ENCODE data around the gene RUNX1. TPM values are rescaled to one million over a fixed set of nuclear protein-coding genes. Genes with fewer than 3 reads are reported as not detected.

Gene RUNX1
- total RNA-seq, 2 donors from 2014 or later = 4.9 to 12.5 TPM

DNA sequence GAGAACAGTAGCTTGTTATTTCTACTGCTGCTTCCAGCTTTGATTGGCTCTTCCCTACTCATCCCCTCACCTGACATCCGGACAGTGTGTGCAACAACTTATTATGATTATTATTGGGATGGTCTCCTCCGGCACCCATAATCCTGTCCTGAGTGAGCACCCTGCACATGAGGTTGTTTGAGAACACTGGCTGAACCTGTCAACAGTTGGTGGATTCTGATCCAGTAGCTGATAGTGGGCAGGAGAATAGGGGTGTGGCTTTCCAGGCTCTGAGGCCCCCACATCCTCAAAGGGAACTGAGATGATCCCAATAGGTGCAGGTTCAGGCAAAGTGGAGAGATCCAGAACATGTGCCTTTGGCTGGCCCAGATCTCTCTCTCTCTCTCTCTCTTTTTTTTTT, 60.5 kb downstream of the RUNX1 start:
- Histone ChIP-seq H3K27ac (no peak overlapping the region), H3K4me1 (no peaks in the 10 kb centered on the region), H3K4me3 (no peak overlapping the region), H3K27me3 (no peaks in the 10 kb centered on the region), H3K36me3 (replicated peaks in 1 of 2; ENCODE audit: insufficient read depth in 1 of 2, low read depth in 2 of 2) (no peaks in the 10 kb centered on the region), H3K9me3 (no peaks in the 10 kb centered on the region)
- no peak for TF ChIP-seq POLR2A (IDR thresholded peaks at IDR 0.05)
- TF ChIP-seq, protein P1, sequence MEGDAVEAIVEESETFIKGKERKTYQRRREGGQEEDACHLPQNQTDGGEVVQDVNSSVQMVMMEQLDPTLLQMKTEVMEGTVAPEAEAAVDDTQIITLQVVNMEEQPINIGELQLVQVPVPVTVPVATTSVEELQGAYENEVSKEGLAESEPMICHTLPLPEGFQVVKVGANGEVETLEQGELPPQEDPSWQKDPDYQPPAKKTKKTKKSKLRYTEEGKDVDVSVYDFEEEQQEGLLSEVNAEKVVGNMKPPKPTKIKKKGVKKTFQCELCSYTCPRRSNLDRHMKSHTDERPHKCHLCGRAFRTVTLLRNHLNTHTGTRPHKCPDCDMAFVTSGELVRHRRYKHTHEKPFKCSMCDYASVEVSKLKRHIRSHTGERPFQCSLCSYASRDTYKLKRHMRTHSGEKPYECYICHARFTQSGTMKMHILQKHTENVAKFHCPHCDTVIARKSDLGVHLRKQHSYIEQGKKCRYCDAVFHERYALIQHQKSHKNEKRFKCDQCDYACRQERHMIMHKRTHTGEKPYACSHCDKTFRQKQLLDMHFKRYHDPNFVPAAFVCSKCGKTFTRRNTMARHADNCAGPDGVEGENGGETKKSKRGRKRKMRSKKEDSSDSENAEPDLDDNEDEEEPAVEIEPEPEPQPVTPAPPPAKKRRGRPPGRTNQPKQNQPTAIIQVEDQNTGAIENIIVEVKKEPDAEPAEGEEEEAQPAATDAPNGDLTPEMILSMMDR (IDR thresholded peaks at IDR 0.05) = no peak
- intact Hi-C loops (cut with DNase I) = no loop called here
- WGBS, 2 donors = 66 to 75% methylated on average over 2 of the region's 2 CpGs
- DNase-seq = no peak
- ATAC-seq = no peak

DNA sequence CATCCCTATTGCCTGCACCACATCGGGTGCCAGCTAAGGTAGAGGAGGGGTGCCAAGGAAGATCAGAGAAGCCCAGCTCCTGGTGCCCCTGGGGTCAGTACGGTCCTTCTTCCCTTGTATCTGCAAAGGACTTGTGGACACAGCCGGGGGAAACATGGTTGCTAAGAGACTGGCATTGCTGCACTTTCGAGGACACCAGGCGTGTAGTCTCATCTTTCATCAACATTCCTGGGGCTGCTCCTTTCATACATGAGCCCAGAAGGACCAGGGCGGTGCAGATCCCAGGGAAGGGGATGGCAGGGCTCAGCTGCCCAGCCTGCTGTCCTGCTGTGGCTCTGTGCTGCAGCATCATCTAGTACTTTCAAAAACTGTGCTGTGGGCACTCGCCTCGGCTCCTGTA, 61.0 kb downstream of the RUNX1 start:
- no peak for ATAC-seq

DNA sequence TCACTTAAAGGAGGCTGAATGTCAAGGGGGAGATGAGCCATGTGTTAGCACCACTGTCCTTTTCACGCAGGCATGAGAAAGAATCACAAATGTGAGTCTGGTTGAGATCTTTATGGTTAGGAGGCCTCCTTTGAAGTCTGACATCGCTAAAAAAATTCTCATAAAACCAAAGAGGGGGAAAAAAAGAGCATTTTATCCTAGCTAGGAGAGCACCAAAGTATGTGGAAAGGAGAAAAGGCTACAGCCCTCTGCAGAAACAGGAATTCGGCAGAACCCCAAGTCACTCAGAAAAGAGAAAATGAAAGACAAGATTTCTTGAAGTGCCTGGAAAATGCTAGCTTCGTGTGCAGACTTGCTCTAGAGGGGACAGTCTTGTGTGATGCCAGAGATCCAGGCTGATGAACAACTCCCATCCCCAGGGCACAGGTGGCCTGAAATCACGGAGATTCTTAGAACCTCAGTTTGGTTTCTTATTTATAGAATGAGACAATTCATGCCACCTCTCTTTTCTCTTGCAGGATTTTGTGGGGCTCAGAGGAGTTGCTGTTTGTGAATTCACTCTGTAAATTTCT, 61.5 kb downstream of the RUNX1 start:
- H3K36me3 ChIP-seq (replicated peaks in 1 of 2; ENCODE audit: insufficient read depth in 1 of 2, low read depth in 2 of 2) = no peaks in the 10 kb centered on the region
- H3K4me3 ChIP-seq = no peak overlapping the region
- intact Hi-C loops (cut with DNase I) = no loop called here
- H3K27ac ChIP-seq = no peak overlapping the region
- no peak for TF ChIP-seq POLR2A (IDR thresholded peaks at IDR 0.05)
- TF ChIP-seq, protein P1 (IDR thresholded peaks at IDR 0.05) = no peak
- H3K4me1 ChIP-seq = no peaks in the 10 kb centered on the region
- 43 to 50% methylated on average over 5 of the region's 5 CpGs for WGBS, 2 donors
- DNase-seq = no peak
- H3K27me3 ChIP-seq = no peaks in the 10 kb centered on the region
- no peaks in the 10 kb centered on the region for H3K9me3 ChIP-seq
- no peak for ATAC-seq

More for the DNA sequence above, 61.0 kb downstream of the RUNX1 start:
- 55 to 60% methylated on average over 8 of the region's 8 CpGs for WGBS, 2 donors
- no peaks in the 10 kb centered on the region for H3K36me3 ChIP-seq (replicated peaks in 1 of 2; ENCODE audit: insufficient read depth in 1 of 2, low read depth in 2 of 2)
- no peaks in the 10 kb centered on the region for H3K27me3 ChIP-seq
- no peaks in the 10 kb centered on the region for H3K9me3 ChIP-seq
- H3K4me3 ChIP-seq = no peak overlapping the region
- no peaks in the 10 kb centered on the region for H3K4me1 ChIP-seq
- DNase-seq = no peak
- TF ChIP-seq POLR2A (IDR thresholded peaks at IDR 0.05) = no peak
- TF ChIP-seq, protein P1 (IDR thresholded peaks at IDR 0.05) = no peak
- intact Hi-C loops (cut with DNase I) = no loop called here
- no peak overlapping the region for H3K27ac ChIP-seq

DNA sequence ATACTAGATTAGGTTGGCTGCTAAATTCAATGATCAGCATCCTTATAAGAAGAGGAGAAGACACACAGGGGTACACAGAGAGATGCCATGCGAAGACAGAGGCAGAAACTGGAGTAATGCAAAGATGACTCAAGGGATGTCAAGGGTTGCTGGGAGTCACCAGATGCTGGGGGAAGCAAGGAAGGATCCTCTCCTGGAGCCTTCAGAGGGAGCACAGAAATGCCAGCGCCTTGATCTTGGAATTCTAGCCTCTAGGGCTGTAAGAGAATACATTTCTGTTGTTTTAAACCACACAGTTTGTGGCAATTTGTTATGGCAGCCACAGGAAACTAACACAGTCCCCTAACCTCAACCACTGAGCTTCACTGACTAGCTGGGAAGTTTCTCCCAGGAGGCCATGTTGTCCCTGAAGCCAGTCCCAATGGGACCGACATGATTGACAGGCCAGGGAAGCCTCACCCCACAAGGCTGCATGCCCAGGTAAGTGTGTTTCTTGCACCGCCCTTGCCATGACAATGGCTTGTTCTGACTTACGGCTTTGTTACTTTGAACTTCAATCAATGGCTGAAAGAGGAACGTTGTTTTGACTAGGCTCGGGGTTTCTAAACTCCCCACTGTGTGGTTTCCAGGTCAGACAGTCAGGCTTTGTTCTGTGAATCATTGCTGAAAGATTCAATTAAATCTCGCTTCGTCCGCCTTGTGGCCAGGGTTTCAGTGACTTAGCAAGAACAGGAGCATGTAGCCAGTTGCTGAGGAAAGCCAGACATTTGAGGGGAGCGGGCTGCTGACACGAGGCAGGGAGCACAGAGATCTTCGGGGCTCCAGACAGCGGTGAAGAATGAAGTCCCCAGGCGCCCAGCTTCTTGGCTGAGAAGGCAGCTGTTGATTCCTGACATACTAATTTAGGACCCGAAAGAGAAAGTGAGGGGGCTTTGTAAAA, 62.3 kb downstream of the RUNX1 start:
- ATAC-seq (no peak), DNase-seq (peak in 2 of 4 donors; percentile 20 to 51)

More for the DNA sequence above, 62.3 kb downstream of the RUNX1 start:
- H3K27me3 ChIP-seq = no peaks in the 10 kb centered on the region
- intact Hi-C loops (cut with DNase I) = no loop called here
- H3K4me1 ChIP-seq = no peaks in the 10 kb centered on the region
- 54 to 57% methylated on average over 16 of the region's 16 CpGs for WGBS, 2 donors
- no peak overlapping the region for H3K4me3 ChIP-seq
- no peaks in the 10 kb centered on the region for H3K36me3 ChIP-seq (replicated peaks in 1 of 2; ENCODE audit: insufficient read depth in 1 of 2, low read depth in 2 of 2)
- TF ChIP-seq, protein P1 (IDR thresholded peaks at IDR 0.05) = no peak
- TF ChIP-seq POLR2A (IDR thresholded peaks at IDR 0.05) = no peak
- H3K9me3 ChIP-seq = no peaks in the 10 kb centered on the region
- H3K27ac ChIP-seq = no peak overlapping the region
